T-cell (primary cell): ENCODE data around the gene KLHL26. TPM values are rescaled to one million over a fixed set of nuclear protein-coding genes. Genes with fewer than 3 reads are reported as not detected.

Experiments
- ATAC-seq, 4 experiments: fragments of 200-7000 bp in 3 of 4; fragments of 150-1000 bp in 1 of 4; cut with Tn5 transposase; replicated peaks in 1 of 4; 1 replicate in 3 of 4; 2 replicates in 1 of 4; pipeline ENCODE4 v1.10.0; 2021; ENCODE audit warnings: moderate library complexity in 3 of 4, mild to moderate bottlenecking in 2 of 4, moderate number of reproducible peaks in 1 of 4
- CTCF ChIA-PET, 2 donors: fragments of 300-600 bp; sonication (Branson Sonifier 250); formaldehyde crosslinking; loops; one replicate each; lab custom pipeline; 2022; ENCODE audit warnings: antibody characterized with exemption in 2 of 2; lab: Charles Lee
- POLR2A ChIA-PET, 2 donors: fragments of 300-600 bp; sonication (Branson Sonifier 250); formaldehyde crosslinking; loops; one replicate each; lab custom pipeline; 2022; ENCODE audit warnings: antibody characterized with exemption in 2 of 2; lab: Charles Lee
- DNase-seq, 35 experiments: peaks; one replicate each; pipeline versions ENCODE4 v3.0.0 to v3.0.0-alpha.2; 2013 to 2023
- H3K27ac ChIP-seq: one replicate; pipeline ENCODE4 v1.5.1; 2013; ENCODE audit warnings: low read length
- H3K27me3 ChIP-seq, 2 experiments: replicated peaks in 1 of 2; 1 replicate in 1 of 2; 2 replicates in 1 of 2; pipeline versions ENCODE4 v1.6.1 to v1.7.0; 2013; ENCODE audit warnings: low read length in 1 of 2, mixed read lengths in 1 of 2; ENCODE audit not compliant: control insufficient read depth in 2 of 2, insufficient read depth in 2 of 2; ENCODE audit errors: extremely low read depth in 1 of 2
- H3K36me3 ChIP-seq, 2 donors: 1 replicate in 1 of 2; 2 replicates in 1 of 2; pipeline versions ENCODE4 v1.6.1 to v1.7.0; 2013; ENCODE audit warnings: low read length in 1 of 2; ENCODE audit not compliant: control insufficient read depth in 2 of 2, insufficient read depth in 1 of 2; ENCODE audit errors: extremely low read depth in 1 of 2
- H3K4me1 ChIP-seq, 2 experiments: 1 replicate in 1 of 2; 2 replicates in 1 of 2; pipeline versions ENCODE4 v1.6.1 to v1.7.0; 2013; ENCODE audit warnings: low read length in 2 of 2, mixed read lengths in 1 of 2; ENCODE audit not compliant: insufficient read depth in 2 of 2, control insufficient read depth in 1 of 2; ENCODE audit errors: extremely low read depth in 1 of 2
- H3K4me3 ChIP-seq, 2 donors: 1 replicate in 1 of 2; 2 replicates in 1 of 2; pipeline versions ENCODE4 v1.5.1 to v1.7.0; 2013; ENCODE audit warnings: mild to moderate bottlenecking in 2 of 2, low read length in 1 of 2, moderate library complexity in 1 of 2; ENCODE audit not compliant: control insufficient read depth in 1 of 2; ENCODE audit errors: extremely low read depth in 1 of 2
- H3K9me3 ChIP-seq: 2 replicates; pipeline ENCODE4 v1.7.0; 2013
- H3K27ac Mint-ChIP-seq, 2 donors: one replicate each; pipeline ENCODE4 v1.8.0; 2020 to 2021; ENCODE audit warnings: mild to moderate bottlenecking in 2 of 2, mixed read lengths in 2 of 2
- H3K27me3 Mint-ChIP-seq, 2 donors: one replicate each; pipeline ENCODE4 v1.8.0; 2021 to 2022; ENCODE audit warnings: mixed read lengths in 2 of 2
- H3K36me3 Mint-ChIP-seq: one replicate; pipeline ENCODE4 v1.8.0; 2021; ENCODE audit warnings: mixed read lengths
- H3K4me1 Mint-ChIP-seq, 3 donors: one replicate each; pipeline ENCODE4 v1.8.0; 2020 to 2022; ENCODE audit warnings: mixed read lengths in 3 of 3, mild to moderate bottlenecking in 1 of 3
- H3K4me3 Mint-ChIP-seq, 3 donors: one replicate each; pipeline ENCODE4 v1.8.0; 2020 to 2022; ENCODE audit warnings: mild to moderate bottlenecking in 3 of 3, mixed read lengths in 3 of 3, moderate library complexity in 3 of 3
- H3K9me3 Mint-ChIP-seq, 3 donors: one replicate each; pipeline ENCODE4 v1.8.0; 2020 to 2022; ENCODE audit warnings: mixed read lengths in 3 of 3
- WGBS: methylation state at CpG from one replicate; pipeline ENCODE4 v1.1.5; 2013; ENCODE audit warnings: missing lambda C conversion rate; ENCODE audit not compliant: insufficient coverage; 5-methylcytosine and 5-hydroxymethylcytosine counted together
- total RNA-seq, 35 experiments: library from RNA in 6 of 35; stranded (reverse) in 6 of 35; fragments of 120-200 nt in 1 of 35; gene quantifications; one replicate each; pipeline versions ENCODE4 v1.2.1 to v1.2.4 and lab custom pipeline; 2013 to 2026

Gene KLHL26
- total RNA-seq, 5 donors from 2014 or later (not counting 1 experiment from before 2014, with no cell fraction given) = 8.8 to 16.4 (median 14.1) TPM

DNA sequence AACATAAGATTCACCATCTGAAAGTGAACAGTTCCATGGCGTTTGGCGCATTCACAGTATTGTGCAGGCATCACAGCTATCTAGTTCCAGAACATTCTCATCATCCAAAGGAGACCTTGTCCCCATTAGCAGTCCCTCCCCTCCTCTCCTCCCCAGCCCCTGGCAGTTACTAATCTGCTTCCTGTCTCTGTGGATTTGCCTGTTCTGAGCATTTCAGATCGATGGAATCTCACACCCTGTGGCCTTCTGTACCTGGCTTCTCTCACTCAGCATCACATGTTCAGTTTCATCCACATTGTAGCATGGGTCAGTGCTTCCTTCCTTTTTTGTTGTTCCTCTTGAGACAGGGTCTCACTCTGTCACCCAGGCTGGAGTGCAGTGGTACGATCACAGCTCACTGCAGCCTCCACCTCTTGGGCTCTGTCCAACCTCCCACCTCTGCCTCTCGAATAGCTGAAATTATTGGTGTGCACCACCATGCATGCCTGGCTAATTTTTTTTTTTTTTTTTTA lies 81.2 kb downstream of the KLHL26 start:
- ATAC-seq (no peak), DNase-seq (no peak)
- CTCF ChIA-PET = no interaction called here
- Mint-ChIP-seq H3K9me3 (no peaks in the 10 kb centered on the region), H3K4me3 (no peak overlapping the region), H3K36me3 (peaks cover 20% of the 10 kb centered on the region), H3K27ac (no peak overlapping the region), H3K27me3 (no peaks in the 10 kb centered on the region), H3K4me1 (peaks cover 26 to 39% (median 31%) of the 10 kb centered on the region in 3 donors)
- Histone ChIP-seq H3K9me3 (no peaks in the 10 kb centered on the region), H3K4me1 (peaks cover 2 to 30% of the 10 kb centered on the region in 2 experiments), H3K4me3 (no peak overlapping the region), H3K27ac (no peak overlapping the region), H3K36me3 (peaks cover 7 to 11% of the 10 kb centered on the region in 2 donors), H3K27me3 (no peaks in the 10 kb centered on the region)
- POLR2A ChIA-PET = no interaction called here
- WGBS = 77% methylated on average over 5 of the region's 5 CpGs

DNA sequence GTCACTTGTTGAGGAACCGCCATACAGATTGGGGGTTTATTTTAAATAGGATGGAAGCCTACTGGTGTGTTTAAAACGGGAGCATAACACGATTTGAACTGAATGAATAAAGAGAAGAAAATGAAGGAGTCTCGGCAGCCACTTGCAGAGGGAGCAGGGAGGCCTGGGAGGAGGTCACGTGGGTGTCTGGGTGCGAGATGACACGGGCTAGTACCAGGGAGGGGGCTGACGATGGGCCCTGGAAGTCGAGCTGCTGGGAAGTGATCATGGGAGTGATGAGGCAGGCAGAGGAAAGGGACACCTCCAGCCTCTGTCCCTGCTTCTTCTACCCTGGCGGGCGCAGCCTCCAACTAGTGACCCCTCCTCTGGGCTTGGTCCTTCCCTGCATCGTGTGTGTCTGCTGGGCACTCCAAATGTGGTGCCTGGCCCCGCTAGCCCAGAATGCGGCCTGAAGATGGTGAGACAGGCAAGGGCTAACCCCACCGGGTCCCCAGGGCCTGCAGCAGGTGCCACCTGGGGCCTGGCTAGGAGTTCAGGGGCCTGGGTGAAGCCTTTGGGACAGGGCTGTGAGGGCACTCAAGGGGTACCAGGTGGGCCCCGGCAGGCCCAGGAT lies 82.1 kb downstream of the KLHL26 start:
- no peak overlapping the region for H3K27ac Mint-ChIP-seq
- no peaks in the 10 kb centered on the region for H3K9me3 Mint-ChIP-seq
- 90% methylated on average over 16 of the region's 16 CpGs for WGBS
- no peak overlapping the region for H3K4me3 ChIP-seq
- H3K9me3 ChIP-seq = no peaks in the 10 kb centered on the region
- peaks cover 25 to 32% (median 27%) of the 10 kb centered on the region in 3 donors for H3K4me1 Mint-ChIP-seq
- DNase-seq (no peak), ATAC-seq (no peak)
- H3K4me3 Mint-ChIP-seq = no peak overlapping the region
- ChIA-PET POLR2A (no interaction called here), CTCF (no interaction called here)
- no peaks in the 10 kb centered on the region for H3K27me3 Mint-ChIP-seq
- no peak overlapping the region for H3K27ac ChIP-seq
- H3K36me3 ChIP-seq = peaks cover 2 to 6% of the 10 kb centered on the region in 2 donors
- peaks cover 2 to 21% of the 10 kb centered on the region in 2 experiments for H3K4me1 ChIP-seq
- H3K27me3 ChIP-seq = no peaks in the 10 kb centered on the region
- peaks cover 27% of the 10 kb centered on the region for H3K36me3 Mint-ChIP-seq

DNA sequence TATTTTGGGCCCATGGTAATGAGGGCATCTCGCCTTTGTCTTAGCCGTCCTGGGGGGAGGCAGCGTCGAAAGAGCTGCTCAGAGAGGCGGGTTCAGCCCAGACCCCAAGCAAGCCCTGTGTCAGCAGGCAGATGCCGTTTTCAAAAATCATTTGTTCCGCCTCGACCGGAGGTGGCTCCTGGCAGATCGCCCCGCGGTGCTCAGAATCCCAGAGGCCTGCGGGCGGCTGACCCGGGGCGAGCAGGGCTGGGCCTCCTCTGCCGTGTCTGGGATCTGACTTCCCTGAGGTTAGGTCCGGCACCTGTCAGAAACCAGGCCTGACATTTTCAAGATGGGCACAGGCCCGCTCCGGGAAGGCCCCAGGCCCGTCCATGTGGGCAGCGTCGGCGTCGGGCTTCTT lies 82.7 kb downstream of the KLHL26 start:
- DNase-seq = no peak
- H3K27ac ChIP-seq = no peak overlapping the region
- 96% methylated on average over 24 of the region's 25 CpGs for WGBS
- no peaks in the 10 kb centered on the region for H3K27me3 ChIP-seq
- H3K27ac Mint-ChIP-seq = no peak overlapping the region
- H3K36me3 Mint-ChIP-seq = peaks cover 27% of the 10 kb centered on the region
- no peak overlapping the region for H3K4me3 Mint-ChIP-seq
- no peaks in the 10 kb centered on the region for H3K9me3 ChIP-seq
- no peak for ATAC-seq
- H3K4me1 ChIP-seq = peaks cover 2 to 17% of the 10 kb centered on the region in 2 experiments
- H3K4me1 Mint-ChIP-seq = peaks cover 23 to 32% (median 26%) of the 10 kb centered on the region in 3 donors
- ChIA-PET POLR2A (no interaction called here), CTCF (no interaction called here)
- peaks cover 2 to 6% of the 10 kb centered on the region in 2 donors for H3K36me3 ChIP-seq
- H3K27me3 Mint-ChIP-seq = no peaks in the 10 kb centered on the region
- no peak overlapping the region for H3K4me3 ChIP-seq
- no peaks in the 10 kb centered on the region for H3K9me3 Mint-ChIP-seq

Other genes starting within 250 kb of the KLHL26 start
- gene LRRC25, start 239.4 kb upstream of the KLHL26 start, total RNA-seq = under 1 TPM in 3 of 5 donors, not detected in 2; 0.16 to 0.33 (median 0.30) TPM
- gene SSBP4, start 217.6 kb upstream of the KLHL26 start, total RNA-seq = 100 to 1,000 TPM in 4 of 5 donors, 10 to 100 TPM in 1; 71.3 to 127 (median 102) TPM
- 10 to 100 TPM; 38.3 to 59.8 (median 55.0) TPM for gene ISYNA1, start 198.9 kb upstream of the KLHL26 start, total RNA-seq
- gene ELL, start 115.0 kb upstream of the KLHL26 start, total RNA-seq = 10 to 100 TPM; 27.2 to 46.4 (median 33.4) TPM
- gene FKBP8, start 93.5 kb upstream of the KLHL26 start, total RNA-seq = 100 to 1,000 TPM; 158 to 282 (median 244) TPM
- 100 to 1,000 TPM in 1 of 5 donors, 10 to 100 TPM in 4; 73.1 to 112 (median 95.8) TPM for gene KXD1, start 79.2 kb upstream of the KLHL26 start, total RNA-seq
- gene UBA52, start 65.2 kb upstream of the KLHL26 start, total RNA-seq = 1,000 to 10,000 TPM; 1,917 to 2,053 (median 1,972) TPM
- 100 to 1,000 TPM in 4 of 5 donors, 10 to 100 TPM in 1; 91.8 to 166 (median 150) TPM for gene REX1BD, start 48.2 kb upstream of the KLHL26 start, total RNA-seq
- under 1 TPM in 2 of 5 donors, not detected in 3; 0.56 to 0.73 TPM for gene CRLF1, start 30.2 kb upstream of the KLHL26 start, total RNA-seq
- under 1 TPM in 2 of 5 donors, not detected in 3; 0.38 to 0.40 TPM for gene TMEM59L, start 24.2 kb upstream of the KLHL26 start, total RNA-seq
- gene CRTC1, start 46.7 kb downstream of the KLHL26 start, total RNA-seq = 10 to 100 TPM; 19.6 to 26.9 (median 25.0) TPM
- not detected for gene COMP, start 154.3 kb downstream of the KLHL26 start, total RNA-seq
- 100 to 1,000 TPM; 114 to 143 (median 127) TPM for gene UPF1, start 194.9 kb downstream of the KLHL26 start, total RNA-seq